Neural progenitor cell (in vitro differentiated cells): ENCODE results near the gene BHLHA9.

Experiments used
- EZH2 ChIP-seq: fragments of 200-600 bp; sonication (generic); IDR thresholded peaks from 2 replicates; pipeline ENCODE4 v1.6.1; 2017; ENCODE audit warnings: antibody characterized with exemption, mild to moderate bottlenecking, moderate library complexity
- EZH2phosphoT487 ChIP-seq: fragments of 200-600 bp; sonication (generic); IDR thresholded peaks from 2 replicates; pipeline ENCODE4 v1.6.1; 2017; ENCODE audit warnings: antibody characterized with exemption
- TF ChIP-seq, protein P1 (sequence below): fragments of 200-600 bp; sonication (generic); IDR thresholded peaks from 2 replicates; pipeline ENCODE4 v1.5.1; 2017; ENCODE audit warnings: antibody characterized with exemption, mild to moderate bottlenecking

- TF ChIP-seq, protein P1, sequence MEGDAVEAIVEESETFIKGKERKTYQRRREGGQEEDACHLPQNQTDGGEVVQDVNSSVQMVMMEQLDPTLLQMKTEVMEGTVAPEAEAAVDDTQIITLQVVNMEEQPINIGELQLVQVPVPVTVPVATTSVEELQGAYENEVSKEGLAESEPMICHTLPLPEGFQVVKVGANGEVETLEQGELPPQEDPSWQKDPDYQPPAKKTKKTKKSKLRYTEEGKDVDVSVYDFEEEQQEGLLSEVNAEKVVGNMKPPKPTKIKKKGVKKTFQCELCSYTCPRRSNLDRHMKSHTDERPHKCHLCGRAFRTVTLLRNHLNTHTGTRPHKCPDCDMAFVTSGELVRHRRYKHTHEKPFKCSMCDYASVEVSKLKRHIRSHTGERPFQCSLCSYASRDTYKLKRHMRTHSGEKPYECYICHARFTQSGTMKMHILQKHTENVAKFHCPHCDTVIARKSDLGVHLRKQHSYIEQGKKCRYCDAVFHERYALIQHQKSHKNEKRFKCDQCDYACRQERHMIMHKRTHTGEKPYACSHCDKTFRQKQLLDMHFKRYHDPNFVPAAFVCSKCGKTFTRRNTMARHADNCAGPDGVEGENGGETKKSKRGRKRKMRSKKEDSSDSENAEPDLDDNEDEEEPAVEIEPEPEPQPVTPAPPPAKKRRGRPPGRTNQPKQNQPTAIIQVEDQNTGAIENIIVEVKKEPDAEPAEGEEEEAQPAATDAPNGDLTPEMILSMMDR, result no peak
- no peak for TF ChIP-seq EZH2phosphoT487
- TF ChIP-seq EZH2, result no peak
Observed at GRCh38 chr17:1234455-1234854, 35.8 kb upstream of the BHLHA9 start.
